Measurements from ENCODE around the gene MKI67.
A peak's percentile ranks its signal among the peaks of the same experiment; 100 is the strongest.
"Not testable (repeated sequence)": the region's sequence is repeated elsewhere in the genome, so short reads cannot be mapped to it uniquely, and the experiment has no call there.

Gene MKI67, protein sequence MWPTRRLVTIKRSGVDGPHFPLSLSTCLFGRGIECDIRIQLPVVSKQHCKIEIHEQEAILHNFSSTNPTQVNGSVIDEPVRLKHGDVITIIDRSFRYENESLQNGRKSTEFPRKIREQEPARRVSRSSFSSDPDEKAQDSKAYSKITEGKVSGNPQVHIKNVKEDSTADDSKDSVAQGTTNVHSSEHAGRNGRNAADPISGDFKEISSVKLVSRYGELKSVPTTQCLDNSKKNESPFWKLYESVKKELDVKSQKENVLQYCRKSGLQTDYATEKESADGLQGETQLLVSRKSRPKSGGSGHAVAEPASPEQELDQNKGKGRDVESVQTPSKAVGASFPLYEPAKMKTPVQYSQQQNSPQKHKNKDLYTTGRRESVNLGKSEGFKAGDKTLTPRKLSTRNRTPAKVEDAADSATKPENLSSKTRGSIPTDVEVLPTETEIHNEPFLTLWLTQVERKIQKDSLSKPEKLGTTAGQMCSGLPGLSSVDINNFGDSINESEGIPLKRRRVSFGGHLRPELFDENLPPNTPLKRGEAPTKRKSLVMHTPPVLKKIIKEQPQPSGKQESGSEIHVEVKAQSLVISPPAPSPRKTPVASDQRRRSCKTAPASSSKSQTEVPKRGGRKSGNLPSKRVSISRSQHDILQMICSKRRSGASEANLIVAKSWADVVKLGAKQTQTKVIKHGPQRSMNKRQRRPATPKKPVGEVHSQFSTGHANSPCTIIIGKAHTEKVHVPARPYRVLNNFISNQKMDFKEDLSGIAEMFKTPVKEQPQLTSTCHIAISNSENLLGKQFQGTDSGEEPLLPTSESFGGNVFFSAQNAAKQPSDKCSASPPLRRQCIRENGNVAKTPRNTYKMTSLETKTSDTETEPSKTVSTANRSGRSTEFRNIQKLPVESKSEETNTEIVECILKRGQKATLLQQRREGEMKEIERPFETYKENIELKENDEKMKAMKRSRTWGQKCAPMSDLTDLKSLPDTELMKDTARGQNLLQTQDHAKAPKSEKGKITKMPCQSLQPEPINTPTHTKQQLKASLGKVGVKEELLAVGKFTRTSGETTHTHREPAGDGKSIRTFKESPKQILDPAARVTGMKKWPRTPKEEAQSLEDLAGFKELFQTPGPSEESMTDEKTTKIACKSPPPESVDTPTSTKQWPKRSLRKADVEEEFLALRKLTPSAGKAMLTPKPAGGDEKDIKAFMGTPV (N-terminal part only)

DNA sequence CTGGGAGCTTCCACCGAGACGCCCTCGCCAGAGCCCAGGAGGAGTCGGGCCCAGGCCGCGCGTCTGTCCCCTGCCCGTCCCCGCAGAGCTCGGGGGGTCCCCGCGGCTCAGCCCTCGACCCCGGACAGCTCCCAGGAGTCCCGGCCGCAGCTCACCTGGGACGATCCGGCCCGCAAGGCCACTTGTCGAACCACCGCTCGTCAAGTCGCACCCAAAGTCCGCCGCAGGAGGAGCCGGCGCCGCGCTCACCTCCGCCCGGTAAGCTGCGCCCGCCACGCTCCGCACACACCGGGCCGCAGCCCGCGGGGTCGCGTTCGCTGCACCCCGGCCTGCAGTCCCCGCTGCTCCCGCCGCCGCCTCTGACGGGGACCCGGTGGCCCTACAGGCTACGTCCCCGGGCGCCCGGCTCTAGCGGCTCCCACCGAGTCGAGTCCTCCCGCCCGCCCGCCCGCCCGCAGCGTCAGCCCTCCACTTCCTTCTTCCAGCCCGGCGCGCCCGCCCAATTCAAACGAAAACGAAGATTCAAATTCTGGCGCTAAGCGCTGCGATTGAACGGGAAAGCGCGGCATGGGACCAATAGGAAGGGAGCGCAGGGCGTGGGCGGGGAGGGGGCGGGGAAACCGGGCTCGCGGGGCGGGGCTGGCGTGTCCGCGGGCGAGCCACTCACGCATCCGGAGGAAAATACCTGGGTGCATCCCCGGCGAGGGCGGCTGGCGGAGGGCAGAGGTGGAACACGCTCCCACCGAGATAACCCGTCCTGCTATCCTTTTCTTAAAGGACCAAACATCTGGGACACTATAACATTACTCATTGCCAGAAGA lies at the start of gene MKI67:
TSS of gene MKI67 (minus strand) at position 480 of the 821 bp plus-strand sequence. CDS start 756 bp downstream, outside the sequence.
- peak; percentile 84 for DNase-seq

DNA sequence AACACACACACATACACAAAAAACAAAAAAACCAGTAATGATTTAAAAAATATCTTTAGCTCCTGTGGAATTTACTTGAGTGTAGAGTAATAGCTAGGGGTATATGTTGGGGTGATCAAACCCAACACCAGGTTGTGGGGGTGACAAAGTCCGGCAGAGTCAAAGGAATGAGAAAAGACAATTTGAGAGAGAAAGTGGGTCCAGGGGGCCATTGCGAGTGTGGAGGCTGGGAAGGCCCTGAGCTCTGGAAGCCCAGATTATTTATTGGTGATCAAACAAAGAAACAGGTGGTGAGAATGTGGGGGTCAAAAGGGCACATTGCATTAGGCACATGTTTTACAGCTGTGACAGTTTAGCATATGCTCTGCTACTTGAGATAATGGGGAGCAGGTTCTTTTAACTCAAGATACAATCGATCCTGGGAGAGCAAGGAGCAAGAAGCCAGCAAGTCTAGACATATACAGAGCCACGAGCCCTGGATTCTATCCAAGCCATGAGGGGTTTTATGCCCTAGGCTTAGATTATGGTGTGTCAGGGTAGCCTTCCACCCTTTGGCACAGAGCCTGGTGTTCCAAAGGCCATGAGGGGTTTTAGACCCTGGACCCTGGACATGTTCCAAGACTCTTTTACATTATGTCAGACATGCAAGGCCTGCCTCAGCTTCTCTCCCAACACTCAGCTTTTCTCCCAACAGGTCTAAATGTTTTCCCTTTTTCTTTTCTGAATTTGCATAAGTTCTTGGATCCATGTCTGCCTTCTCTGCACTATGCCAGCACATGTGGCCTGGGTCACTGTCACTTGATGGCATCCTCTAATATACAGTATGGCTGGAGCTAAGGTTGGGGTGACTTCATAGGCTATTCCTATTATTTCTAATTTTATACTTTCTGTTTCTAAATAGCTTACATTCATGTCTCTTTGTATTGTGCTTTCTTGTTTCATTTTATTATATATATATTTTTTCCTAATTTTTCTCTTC lies 48.6 kb upstream of the MKI67 start:
- DNase-seq: no peak

DNA sequence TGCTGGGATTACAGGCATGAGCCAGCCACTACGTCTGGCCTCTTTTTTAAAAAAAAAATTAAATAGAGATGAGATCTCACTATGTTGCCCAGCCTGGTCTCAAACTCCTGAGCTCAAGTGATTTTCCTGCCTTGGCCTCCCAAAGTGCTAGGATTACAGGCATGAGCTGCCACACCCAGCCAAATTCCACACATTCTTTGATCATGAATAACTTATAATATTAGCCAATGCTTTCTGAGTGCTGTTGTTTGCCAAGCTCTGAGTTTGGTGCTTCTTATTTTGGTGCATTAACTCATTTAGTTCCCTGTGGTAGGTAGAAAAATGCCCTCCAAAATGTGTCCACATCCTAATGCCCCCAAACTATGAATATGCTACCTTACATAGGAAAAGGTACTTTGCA lies 47.2 kb upstream of the MKI67 start:
- no peak for DNase-seq

DNA sequence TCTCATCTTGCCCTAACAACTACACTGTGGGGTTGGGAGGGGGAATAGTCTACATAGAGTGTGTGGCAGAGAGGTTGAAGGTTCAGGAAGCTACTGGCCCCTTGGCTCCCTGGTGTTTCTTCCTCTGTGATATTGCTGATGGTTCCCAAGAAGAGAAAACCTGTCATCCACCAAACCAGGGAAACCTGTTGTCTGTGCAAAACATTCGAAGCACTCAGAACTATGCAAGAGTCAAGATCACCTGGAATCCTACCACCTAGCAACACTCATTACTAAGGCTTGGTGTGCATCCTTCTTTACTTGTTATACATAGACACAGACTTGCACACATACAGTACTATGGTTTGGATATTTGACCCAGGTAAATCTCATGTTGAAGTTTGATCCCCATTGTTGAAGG lies 46.5 kb upstream of the MKI67 start:
- no peak for DNase-seq

DNA sequence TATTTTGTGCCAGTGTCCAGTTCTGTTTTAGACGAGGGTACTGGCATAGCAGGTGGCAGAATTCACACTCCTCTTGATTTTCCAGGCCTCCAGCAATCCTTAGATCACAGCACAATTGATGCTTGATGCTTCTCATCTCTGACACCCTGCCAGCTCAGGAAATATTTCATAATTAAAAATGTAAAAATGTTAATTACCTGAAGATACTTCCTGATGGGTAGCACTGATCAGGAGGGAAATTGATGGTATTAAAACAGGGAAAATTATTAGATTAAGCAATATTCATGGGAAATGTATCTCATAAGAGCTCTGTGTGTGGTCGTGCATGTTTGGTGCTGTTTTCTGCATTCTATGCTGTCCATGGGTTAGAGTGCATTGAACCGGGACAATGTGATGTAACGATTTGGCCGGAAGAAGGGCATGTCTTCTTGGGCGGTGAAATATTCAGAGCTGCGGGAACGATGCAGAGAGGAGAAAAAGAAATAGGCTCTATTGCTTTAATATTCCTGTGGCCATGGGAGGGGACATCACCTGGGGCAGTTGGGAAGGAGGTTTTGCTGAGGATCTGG lies 43.7 kb upstream of the MKI67 start:
- no peak for DNase-seq

DNA sequence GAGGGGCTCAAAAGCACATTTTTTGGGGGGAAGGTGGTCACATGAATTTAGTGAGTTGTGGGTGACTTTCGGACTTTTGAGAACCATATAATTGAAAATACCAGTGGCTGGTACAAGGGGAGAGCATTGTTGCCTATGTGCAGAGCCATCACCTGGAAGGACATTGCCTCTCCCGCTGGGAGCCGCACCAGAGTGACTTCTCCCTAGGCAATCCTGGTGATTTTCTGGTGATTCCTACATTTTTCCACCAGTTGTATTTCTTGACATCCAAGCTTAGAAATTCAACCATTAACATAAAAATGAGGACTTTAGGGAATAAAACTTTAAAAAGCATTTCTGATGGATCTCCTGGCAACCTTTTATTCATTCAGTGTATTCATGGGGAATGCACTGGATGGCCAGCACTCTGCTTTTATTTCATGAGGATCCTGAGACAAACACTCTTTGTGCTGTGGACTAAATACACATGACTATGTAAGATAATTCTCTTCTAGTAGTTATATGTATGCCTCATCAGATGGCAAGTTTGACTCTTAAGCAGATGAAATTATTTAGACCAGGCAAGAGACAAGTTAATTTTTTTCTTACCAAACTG lies 41.8 kb upstream of the MKI67 start:
- no peak for DNase-seq

DNA sequence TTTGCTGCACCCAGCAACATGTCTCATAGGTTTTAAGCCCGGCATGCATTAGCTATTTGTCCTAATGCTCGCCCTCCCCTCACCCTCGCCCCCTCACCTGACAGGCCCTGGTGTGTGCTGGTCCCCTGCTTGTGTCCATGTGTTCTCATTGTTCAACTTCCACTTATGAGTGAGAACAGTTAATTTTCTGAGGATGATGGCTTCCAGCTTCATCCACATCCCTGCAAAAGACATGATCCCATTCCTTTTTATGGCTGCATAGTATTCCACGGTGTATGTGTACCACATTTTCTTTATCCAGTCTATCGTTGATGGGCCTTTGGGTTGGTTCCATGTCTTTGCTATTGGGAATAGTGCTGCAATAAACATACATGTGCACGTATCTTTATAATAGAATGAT lies 40.9 kb upstream of the MKI67 start:
- DNase-seq: not testable (repeated sequence)

DNA sequence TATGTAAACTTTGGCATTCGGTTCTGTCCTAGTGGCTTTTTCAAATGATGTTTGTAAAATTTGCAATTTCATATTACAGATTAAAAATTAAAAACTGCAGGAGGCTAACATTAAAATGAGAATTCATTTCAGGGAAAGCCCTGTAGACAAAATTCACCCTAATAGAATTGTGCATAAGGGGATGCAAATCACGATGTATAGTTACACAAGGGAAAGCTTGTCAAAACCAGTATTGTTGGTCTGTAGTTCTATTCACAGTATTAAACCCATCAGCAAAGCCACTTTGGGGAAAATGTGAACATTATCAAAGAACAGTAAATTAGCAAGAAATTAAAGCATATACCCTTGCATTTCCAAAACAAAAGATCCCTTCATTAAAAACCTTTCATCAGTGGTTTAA lies 39.9 kb upstream of the MKI67 start:
- DNase-seq: no peak

DNA sequence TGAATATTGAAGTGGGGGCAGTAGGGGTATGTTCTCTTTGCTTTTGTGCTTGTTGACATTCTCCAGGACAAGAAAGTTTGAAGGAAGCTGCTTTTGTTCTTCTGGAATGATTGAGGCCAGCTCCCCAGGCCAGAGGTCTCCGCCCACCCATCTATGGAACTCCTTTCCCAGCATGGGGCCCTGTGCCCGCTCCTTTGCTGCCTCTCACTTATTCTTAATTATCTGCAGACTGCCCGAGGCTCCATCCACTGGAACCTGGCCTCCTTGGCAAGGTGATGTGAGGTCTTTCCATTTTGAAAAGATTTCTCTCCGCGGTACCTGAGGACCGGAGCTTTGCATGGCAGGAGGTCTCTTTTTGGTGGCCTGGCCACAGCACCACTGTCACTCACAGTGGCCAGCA lies 39.3 kb upstream of the MKI67 start:
- DNase-seq: no peak

DNA sequence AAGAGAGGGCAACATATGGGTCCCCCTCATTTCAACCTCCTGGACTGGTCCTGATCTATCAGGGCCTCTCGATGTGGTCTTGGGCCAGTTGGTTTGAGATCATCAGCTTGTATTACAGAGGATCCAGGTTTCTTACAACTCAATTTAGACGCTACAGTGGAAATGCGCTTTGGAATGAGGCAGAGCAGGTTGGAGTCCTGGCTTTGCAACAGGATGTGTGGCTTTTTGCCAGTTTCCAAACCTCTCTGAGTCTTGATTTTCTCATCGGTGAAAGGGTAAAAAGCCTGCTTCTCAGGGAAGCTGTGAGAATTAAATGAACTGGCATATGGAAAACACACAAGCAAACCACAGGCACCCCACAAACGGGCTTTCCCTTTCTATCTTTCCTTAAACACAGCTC lies 37.5 kb upstream of the MKI67 start:
- no peak for DNase-seq

DNA sequence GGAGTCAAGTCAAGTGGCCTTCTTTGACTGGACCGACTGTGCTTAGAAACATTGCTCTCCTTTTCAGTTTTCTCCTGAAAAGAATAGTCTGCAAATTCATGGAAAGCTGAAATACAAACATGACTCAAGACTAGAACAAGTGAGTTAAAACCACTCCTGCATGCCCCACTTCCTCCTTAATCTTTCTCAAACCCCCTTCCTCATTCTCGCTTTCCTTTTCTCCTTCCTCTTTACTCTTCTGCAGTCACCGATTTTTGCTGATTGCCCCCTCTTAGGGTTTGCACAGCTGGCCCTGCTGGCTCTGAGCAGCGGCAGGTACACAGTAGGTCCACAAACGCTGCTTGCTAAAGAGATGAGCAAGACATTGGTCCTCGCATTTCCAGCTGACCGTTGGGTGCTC lies 34.8 kb upstream of the MKI67 start:
- no peak for DNase-seq

DNA sequence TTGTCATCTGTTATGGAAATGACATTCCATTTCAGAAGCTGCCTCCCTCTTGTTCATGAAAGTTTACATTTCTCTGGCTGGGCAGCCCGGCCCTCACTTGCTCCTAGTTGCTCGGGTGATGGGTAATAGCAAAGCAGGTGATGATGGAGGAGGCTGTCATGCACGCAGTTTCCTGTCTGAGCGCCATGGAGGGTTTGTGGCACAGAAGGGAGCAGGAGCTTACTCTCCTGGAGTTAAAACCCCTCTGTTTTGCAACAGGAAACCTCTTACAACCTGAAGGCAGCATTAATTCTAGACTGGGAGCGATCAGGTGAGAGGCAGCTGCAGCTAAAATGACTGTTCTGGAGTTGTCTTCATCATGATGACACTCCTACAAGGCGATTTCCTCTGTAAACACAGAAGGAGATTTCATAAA lies 34.1 kb upstream of the MKI67 start:
- no peak for DNase-seq

DNA sequence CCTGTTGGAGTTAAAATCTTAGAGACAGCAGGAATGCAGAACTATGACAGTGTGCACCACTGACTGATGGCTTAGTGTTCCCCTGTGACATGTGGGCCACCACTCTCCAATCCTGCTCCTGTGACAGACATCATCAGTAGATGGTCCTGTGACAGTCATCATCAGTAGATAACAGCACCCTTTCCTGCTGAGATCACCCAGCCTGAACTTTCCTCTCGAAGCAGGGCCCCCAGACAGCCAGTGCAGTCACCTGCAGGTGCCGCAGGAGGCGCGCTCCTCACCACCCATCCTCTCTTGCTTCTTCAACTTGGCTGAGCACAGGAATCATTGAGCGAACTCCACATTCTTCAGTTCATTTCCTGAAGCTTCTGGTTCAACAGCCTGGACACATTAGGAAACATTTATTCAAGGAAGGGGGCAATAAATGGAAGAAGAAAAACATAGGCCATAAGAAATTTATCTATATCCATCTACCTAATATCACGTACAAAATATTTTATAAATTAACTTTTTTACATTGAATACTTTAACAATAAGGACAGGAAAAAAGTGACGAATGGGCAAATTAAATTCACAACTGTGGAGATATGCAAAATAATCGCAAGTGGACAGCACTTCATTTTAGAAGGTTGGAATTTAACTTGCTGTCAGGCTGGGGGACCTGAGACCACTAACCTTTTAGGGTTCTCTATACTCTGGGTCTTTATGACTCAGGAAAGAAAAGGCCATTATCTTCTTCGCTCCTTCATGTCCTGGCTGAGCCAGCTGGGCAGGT lies 32.0 kb upstream of the MKI67 start:
- DNase-seq: no peak

DNA sequence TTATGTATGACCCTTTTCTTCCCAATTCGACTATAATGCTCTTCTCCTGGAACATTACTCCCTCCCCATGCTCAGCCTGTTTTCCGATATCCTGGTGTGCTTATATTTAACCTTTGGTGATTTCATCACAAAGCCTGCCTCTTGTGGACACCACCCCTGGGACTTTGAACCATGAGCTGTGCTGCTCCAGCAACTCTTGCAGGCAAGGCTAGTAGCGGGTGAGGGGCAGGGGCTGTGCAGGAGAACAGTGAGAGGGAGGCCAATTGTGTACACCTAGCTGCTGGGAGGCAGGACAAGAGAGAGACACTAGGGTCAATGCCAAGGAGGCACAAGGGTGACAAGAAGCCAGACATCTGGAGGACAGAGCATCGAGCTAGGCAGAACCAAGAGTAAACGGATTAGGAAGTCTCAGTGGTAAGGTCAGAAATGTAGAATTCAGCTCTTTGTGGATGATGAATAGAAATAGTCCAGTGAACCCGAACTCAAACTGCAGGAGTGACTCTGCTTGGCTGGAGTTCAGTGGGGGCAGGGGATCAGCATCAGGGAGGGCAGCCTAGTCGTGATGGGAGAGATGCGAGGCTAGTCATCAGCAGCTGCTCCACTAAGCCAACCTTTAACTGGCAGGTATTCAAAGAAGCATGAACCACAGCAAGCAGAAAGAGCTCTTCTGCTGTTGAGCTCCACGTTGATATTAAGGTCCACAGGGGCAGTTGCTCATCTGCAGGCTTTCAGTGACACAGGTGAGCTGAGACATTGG lies 31.0 kb upstream of the MKI67 start:
- DNase-seq: no peak

DNA sequence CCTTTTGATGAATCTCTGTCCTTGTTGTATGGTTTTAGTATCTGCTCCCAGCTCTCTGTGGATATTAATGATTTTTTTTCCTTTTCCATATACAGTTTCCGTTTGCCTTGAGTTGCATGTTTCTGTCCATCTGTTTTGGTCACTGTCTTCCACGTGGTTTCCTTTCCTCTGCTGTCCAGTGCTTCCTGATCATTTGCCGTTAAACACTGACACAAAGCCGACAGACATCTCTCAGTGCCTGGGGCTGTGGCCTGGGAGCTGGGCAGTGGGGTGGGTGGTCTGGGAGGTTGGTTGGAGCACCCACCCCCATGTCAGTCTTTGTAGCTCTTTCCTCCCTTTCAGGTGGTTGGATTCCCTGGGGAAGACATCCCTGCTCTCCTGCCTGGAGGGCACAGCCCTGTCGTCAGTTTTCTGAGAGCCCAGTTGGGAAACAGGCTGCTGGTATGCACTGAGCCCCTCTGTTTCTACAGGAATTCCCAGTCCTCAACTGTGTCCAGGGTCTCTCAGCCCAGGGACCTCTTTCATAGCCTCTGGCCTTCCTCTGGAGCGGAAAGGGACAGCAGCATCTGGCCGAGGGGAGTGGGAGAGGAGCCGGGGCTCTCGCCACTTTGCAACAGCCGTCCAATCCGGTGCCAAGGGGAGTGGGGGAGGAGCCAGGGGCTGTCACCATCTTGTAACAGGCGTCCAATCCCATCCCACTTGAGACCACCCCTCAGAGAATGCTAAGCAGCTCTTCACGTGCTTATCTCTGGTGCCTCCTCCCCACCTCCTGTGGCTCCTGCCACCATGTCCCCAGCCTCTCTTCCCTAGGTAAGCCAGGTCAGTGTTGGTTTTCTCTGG lies 26.7 kb upstream of the MKI67 start:
- no peak for DNase-seq

DNA sequence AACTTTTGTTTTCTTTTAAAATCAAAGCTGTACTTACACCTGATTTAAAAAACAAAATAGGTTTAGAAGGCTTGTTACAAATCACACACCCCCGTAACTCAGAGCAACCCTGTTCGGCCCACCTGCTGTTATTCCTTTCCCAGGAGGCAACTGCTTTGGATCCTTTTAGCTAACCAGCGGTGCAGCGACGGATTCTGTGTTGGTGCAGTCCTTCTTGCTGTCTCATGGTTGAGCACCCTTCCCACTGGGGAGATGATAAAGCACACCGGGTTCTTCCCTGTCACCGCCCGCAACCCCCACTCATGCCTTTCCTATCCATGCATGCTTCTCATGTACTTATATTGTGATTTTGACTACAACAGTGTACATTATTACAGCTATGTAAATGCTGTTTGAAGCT lies 24.8 kb upstream of the MKI67 start:
- no peak for DNase-seq

DNA sequence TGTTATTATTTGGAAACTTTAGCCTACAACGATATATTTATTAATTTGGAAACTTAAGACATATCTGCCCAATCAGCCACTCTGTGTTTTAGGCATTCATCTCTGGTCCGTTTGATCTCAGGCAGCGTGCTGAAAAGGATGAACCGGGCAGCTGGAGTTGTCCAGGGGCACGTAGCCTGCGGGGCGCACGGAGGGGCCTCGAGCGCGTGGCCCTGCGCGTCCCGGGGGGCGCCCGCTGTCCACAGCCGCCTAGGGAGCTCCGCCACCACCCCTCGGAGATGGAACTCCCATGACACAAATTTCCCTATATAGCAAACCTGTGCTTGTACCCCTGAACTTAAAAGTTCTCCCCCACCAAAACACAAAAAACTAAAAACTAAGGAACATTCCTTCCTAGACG lies 24.3 kb upstream of the MKI67 start:
- DNase-seq: no peak

DNA sequence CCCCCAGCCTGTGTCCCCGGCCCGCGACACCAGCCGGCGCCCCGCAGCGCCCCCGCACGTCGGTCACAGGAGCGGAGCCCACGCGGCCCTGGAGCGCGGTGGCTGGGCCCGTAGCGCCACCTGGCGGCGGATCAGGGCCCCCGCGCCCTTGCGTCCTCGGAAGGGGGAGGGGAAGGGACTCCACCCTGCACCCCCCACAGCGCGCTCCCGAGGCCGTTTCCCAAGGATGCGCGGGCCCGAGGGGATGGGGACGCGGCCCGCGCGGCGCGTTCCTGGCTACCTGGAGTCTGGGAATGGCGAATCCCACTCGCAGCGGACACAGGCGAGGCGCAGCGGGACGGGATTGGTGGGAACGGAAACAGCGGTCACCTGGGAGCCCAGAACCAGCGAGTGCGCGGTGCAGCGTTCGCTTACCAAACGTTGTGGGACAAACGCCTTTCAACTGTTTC lies 23.8 kb upstream of the MKI67 start:
- DNase-seq: peak; percentile 50
